Peyer's patch (tissue), 4 donors: Measurements from ENCODE around the gene LRRC8E.

Experiments used
- POLR2A ChIP-seq, 2 donors: fragments of 450-650 bp; IDR thresholded peaks; one replicate each; pipeline ENCODE4 v1.5.1; 2017; ENCODE audit warnings: antibody characterized with exemption in 2 of 2, mild to moderate bottlenecking in 2 of 2, moderate library complexity in 2 of 2
- TF ChIP-seq, protein P1 (sequence below), 6 experiments: fragments of 450-650 bp in 4 of 6; fragments of 200-600 bp in 2 of 6; sonication (generic) in 1 of 6; IDR thresholded peaks; one replicate each; pipeline ENCODE4 v1.5.1; 2017 to 2019; ENCODE audit warnings: antibody characterized with exemption in 6 of 6, mild to moderate bottlenecking in 3 of 6, moderate library complexity in 1 of 6

DNA sequence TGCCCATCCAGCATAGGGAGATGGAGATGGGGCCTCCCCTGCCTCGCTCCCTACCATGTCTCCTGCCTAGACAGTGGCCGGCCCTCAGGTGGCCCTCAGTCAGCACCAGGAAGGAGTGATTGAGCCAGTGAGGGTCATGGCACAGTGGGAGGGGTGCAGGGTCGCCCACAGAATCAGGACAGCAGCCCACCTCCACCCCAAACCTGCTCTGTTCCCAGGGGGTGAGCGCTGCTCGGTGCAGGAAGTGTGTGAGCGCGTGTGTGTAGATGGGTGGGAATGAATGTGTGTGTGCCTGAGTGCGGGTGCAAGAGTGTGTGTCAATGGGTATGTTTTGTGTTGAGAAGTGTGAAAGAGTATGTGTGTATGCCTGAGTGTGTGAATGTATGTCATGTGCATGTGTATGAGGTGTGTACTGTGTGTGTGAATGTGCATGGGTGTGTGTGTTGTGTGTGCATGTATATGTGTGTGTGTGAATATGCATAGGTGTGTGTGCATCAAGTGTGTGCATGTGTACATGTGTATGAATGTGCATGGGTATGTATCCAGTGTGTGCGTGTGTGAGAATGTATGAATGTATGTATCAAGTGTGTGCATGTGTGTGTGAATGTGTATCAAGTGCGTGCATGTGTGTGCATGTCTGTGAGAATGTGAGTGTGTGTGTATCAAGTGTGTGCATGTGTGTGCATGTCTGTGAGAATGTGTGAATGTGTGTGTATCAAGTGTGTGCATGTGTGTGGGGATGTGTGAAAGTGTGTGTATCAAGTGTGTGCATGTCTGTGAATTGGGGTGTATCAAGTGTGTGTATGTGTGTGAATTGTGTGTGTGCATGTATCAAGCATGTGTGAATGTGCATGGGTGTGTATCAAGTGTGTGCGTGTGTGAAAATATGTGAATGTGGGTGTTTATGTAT is 46.3 kb upstream of the LRRC8E start:
- TF ChIP-seq, protein P1, sequence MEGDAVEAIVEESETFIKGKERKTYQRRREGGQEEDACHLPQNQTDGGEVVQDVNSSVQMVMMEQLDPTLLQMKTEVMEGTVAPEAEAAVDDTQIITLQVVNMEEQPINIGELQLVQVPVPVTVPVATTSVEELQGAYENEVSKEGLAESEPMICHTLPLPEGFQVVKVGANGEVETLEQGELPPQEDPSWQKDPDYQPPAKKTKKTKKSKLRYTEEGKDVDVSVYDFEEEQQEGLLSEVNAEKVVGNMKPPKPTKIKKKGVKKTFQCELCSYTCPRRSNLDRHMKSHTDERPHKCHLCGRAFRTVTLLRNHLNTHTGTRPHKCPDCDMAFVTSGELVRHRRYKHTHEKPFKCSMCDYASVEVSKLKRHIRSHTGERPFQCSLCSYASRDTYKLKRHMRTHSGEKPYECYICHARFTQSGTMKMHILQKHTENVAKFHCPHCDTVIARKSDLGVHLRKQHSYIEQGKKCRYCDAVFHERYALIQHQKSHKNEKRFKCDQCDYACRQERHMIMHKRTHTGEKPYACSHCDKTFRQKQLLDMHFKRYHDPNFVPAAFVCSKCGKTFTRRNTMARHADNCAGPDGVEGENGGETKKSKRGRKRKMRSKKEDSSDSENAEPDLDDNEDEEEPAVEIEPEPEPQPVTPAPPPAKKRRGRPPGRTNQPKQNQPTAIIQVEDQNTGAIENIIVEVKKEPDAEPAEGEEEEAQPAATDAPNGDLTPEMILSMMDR (IDR thresholded peaks at IDR 0.05): no peak
- TF ChIP-seq POLR2A (IDR thresholded peaks at IDR 0.05): no peak
